Stimulated activated CD4-positive, alpha-beta T cell treated with anti-CD3 and anti-CD28 coated beads, Interleukin-1b, Interleukin-23, amount 100 ng/mL, for 1 hour (primary cell): ENCODE results near the gene PRR3.

Source experiments
- DNase-seq, 2 donors: peaks; one replicate each; pipeline ENCODE4 v3.0.0-alpha.2; 2020; ENCODE audit warnings: low read depth in 2 of 2

Gene PRR3

GRCh38 chr6:30612213-30612612 is 55.1 kb downstream of the PRR3 start:
- DNase-seq, result no peak

GRCh38 chr6:30612687-30613248 is 55.7 kb downstream of the PRR3 start:
- no peak for DNase-seq
